DMS153 treated with DMSO at 0.1 percent for 48 hours (cell line): Measurements from ENCODE around the gene WIPF2.

Experiments
- DNase-seq: peaks from one replicate; lab custom pipeline; 2025; ENCODE audit not compliant: unreplicated experiment; lab: John Stamatoyannopoulos, UW

The WIPF2 gene

GRCh38 chr17:40325156-40326013 lies 106.3 kb downstream of the WIPF2 start:
- DNase-seq = no peak

DNA sequence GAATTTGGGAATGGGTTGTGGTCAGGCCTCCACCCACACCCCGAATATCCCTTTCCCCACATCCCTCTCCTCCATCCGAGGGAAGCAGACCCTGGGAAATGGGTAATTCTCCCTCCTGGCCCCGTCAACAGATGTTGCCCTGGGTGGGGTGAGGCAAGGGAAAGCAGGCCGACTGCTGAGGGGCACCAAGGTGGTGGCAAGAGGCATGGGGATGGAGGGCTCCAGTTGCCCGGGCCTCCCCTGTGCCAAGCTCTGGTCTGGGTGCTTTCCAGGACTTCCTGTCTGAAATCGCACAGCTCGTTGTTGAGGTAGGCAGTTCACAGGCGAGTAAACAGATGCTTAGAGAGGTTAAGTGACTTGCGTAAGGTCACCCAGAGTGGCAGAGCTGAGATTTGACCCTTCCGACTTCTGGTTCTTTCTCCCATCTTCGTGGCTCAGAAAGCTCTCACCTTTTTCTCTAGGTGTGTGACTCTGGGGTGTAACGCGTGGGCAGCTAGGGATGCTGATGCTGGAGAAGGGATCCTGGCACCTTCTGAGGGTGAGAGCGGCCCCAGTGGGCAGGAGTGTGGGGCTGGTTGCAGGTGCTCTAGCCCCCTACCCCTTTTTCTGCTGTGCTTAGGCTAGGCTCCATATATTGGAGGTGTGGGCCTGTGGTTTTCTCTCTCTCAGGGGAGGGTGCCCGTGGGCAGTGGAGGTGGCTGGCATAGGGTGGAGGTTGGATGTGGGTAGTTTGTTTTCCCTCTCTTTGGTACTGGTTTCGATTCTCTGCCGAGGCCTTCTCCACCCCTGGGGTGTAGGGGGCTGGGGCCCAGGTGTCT lies 107.1 kb downstream of the WIPF2 start:
- DNase-seq = no peak

- no peak for DNase-seq
These were observed 107.7 kb downstream of the WIPF2 start for GRCh38 chr17:40326832-40327199.

GRCh38 chr17:40327244-40327729 lies 108.2 kb downstream of the WIPF2 start:
- DNase-seq = no peak

GRCh38 chr17:40327735-40328385 lies 108.8 kb downstream of the WIPF2 start:
- DNase-seq = no peak

DNA sequence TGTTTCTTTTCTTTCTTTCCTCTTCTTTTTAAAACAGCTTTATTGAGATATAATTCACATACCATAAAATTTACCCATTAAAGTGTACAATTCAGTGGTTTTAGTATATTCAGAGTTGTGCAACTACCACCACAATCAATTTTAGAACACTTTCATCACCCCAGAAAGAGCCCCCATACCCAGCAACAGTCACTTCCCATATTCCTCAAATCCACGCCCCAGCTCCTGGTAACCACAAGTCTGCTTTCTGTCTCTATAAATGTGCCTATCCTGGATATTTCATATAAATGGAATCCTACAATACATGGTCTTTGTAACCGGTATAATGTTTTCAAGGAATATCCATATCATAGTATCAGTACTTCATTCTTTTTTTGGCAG lies 109.3 kb downstream of the WIPF2 start:
- DNase-seq = no peak

DNA sequence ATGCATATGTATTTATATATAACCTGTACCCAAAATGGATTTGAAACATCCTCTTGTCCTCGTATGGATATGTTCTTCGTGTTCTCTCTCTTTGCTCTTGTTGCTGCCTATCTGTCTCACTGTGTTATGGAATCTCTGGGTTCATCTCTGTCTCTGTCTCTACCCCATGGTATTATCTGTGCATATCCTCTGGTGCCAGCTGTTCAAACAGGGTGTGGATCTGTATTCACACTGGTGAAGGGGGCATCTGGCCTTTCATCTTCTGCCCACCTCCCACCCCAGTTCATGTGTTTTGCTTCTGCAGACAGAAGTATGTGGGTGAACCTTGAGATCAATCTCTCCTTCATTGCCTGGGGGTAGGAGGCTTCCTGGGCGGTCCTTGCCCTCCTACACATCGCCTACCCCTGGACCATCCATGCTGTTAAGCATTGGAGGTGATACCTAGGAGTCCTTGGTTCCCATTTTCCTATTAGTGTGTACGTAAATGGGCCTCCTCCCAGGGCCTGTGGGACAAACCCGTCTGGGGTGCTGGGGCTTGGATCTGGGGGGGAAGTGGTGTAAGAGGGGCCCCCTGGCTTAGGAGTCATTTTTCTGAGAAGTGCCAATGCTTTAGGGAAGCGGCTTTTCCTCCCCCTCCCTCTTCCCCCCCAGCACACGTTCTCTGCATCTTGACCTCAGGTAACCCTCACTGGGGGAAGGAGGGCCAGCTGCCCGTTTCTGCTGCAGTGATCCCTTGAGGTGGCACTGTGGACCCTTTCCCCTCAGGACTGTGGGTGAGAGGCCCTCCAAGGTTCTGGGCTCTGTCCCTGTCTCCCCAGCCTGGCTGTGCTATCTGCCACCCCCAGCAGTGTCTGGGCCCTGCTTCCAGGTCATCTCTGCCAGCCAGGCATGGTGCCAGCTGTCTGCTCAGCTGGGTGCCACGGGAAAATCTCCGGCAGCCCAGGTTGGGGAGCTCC lies 111.0 kb downstream of the WIPF2 start:
- DNase-seq = peak; percentile 30

GRCh38 chr17:40330850-40331470 lies 111.9 kb downstream of the WIPF2 start:
- DNase-seq = no peak

DNA sequence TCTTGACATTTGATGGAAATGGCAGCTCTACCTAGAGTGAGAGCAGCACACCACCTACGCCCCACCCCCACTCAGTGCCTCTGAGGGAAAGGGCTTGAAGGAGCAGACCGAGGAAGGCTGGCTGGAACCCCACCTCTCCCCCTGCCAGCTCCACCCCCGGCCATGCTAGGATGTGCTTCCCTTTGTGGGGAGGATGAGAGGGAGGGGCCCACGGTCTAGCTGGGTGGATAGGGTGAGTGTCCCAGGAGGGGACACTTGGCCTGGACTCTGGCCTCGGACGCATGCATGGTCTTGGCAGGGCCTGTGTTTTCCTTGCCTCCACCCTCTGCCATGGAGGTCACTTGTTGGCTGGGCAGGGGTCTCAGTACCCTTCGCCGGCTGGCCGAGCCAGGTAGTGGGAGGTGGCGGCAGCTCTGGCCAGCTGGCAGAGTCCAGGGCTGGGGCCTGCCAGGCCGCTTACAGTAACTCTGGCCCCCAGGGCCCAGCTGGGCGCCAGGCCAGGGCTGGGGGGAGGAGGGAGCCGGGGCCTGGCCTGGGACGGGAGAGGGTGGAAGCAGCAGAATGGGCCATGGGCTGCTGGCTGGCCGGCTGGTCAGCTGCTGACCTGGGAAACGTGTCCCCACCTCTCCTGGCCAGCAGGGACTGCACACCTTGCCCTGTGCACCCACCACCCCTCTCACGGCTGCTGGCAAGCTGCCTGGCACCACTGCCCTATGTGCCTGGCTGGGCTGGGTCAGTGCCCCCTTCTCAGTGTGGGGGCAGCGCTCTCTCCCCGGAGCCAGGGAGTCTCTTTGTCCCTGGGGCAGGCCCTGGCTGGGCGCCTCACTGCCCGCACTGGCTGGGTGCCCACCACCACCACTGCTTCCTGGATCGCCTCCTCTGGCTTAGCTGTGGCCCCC lies 112.9 kb downstream of the WIPF2 start:
- DNase-seq = peak; percentile 39
